ENCODE data around the gene ANTKMT. TPM values are rescaled to one million over a fixed set of nuclear protein-coding genes. Genes with fewer than 3 reads are reported as not detected.

ANTKMT gene
- total RNA-seq, 1 donor from 2014 or later = 22.6 TPM

DNA sequence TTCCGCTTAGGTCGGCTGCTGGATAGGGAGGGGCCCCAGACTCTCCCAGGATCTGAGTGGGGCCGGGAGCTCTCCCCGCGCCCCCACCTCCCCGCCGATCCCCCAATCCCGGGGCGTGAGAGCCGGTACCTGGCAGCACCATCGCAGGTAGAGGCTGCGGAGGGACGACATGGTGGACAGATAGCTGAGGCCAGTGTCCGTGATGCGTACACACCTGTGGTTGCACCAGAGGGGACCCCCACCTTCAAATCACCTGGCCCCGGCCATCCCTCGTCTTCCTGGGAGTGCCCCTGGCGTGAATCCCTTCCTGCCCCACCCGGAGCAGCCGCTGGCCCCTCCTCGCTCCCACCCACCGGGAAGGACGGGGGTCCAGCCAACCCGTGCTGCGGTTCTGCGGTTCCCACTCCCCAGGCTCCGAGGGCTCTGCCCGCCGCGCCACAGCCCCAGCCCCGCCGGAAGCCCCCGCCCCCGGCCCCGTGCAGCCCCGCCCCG lies 26.0 kb upstream of the ANTKMT start:
- H2AFZ ChIP-seq (ENCODE audit: low read depth, low read length) = no peak overlapping the region
- H3K4me1 ChIP-seq (ENCODE audit: insufficient read depth, low read length) = no peaks in the 10 kb centered on the region
- H3K9me3 Mint-ChIP-seq (ENCODE audit: unreplicated experiment) = no peaks in the 10 kb centered on the region
- no peaks in the 10 kb centered on the region for H3K36me3 Mint-ChIP-seq (ENCODE audit: low read depth, unreplicated experiment)
- H3K9me3 ChIP-seq (ENCODE audit: insufficient read depth, low read depth, low read length) = no peaks in the 10 kb centered on the region
- H3K27me3 Mint-ChIP-seq (ENCODE audit: low read depth, unreplicated experiment) = peaks cover 39% of the 10 kb centered on the region
- no peak overlapping the region for H3K27ac ChIP-seq (ENCODE audit: low read depth, low read length)
- peaks cover 13% of the 10 kb centered on the region for H3K27me3 ChIP-seq (ENCODE audit: insufficient read depth, low read length)
- no peak overlapping the region for H3K4me3 ChIP-seq (ENCODE audit: insufficient read depth, low read depth, low read length)
- peaks cover 2% of the 10 kb centered on the region for H3K4me1 Mint-ChIP-seq (ENCODE audit: low read depth, unreplicated experiment)
- no peak overlapping the region for H3K4me2 ChIP-seq (ENCODE audit: low read length)
- H3K4me3 Mint-ChIP-seq (ENCODE audit: unreplicated experiment) = no peak overlapping the region
- no peaks in the 10 kb centered on the region for H3K36me3 ChIP-seq (ENCODE audit: insufficient read depth, low read length)
- FAIRE-seq (no peak), DNase-seq (ENCODE audit: low read depth) (no peak)
- H3K27ac Mint-ChIP-seq (ENCODE audit: unreplicated experiment) = no peak overlapping the region
- H4K20me1 ChIP-seq (ENCODE audit: insufficient read depth, low read length) = no peaks in the 10 kb centered on the region
- peaks cover under 1% of the 10 kb centered on the region for H3K79me2 ChIP-seq (ENCODE audit: insufficient read depth, low read length)
- no peak overlapping the region for H3K9ac ChIP-seq (ENCODE audit: low read length)
- TF ChIP-seq EZH2 (IDR thresholded peaks at IDR 0.05; ENCODE audit: insufficient read depth, low read length) = peak; percentile 6
- TF ChIP-seq, protein P1, sequence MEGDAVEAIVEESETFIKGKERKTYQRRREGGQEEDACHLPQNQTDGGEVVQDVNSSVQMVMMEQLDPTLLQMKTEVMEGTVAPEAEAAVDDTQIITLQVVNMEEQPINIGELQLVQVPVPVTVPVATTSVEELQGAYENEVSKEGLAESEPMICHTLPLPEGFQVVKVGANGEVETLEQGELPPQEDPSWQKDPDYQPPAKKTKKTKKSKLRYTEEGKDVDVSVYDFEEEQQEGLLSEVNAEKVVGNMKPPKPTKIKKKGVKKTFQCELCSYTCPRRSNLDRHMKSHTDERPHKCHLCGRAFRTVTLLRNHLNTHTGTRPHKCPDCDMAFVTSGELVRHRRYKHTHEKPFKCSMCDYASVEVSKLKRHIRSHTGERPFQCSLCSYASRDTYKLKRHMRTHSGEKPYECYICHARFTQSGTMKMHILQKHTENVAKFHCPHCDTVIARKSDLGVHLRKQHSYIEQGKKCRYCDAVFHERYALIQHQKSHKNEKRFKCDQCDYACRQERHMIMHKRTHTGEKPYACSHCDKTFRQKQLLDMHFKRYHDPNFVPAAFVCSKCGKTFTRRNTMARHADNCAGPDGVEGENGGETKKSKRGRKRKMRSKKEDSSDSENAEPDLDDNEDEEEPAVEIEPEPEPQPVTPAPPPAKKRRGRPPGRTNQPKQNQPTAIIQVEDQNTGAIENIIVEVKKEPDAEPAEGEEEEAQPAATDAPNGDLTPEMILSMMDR (IDR thresholded peaks at IDR 0.05; ENCODE audit: insufficient read depth, low read depth, low read length) = no peak

DNA sequence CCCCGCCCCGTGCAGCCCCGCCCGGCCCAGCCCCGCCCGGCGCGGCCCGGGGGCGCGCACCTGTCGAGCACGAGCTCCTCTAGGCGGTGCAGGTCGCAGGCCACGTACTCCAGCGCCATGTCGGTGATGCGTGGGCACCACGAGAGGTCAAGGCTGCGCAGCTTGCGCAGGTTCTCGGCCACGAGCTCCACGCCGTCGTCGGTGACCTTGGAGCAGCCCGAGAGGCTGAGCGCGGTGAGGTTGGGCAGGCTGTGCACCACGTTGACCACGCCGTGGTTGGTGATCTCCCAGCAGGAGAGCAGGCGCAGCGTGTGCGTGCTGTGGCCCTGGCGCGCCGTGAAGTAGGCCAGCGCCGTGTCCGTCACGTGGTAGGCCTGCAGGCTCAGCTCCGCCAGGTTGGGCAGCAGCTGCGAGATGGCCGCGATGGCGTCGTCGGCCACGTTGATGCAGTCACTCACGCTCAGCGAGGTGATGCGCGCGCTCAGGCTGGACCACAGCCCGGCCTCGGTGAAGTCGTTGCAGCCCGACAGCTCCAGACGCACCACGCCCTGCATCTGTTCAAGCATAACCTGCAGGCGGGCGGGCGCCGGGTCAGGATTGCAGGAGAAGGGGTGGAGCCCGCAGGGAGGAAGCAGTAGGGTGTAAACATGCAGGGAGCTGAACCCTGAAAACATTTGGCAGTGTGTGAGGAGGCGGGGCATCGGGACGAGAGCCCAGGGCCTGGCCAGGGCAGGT lies 25.4 kb upstream of the ANTKMT start:
- FAIRE-seq = no peak
- H3K36me3 Mint-ChIP-seq (ENCODE audit: low read depth, unreplicated experiment) = no peaks in the 10 kb centered on the region
- Histone ChIP-seq H3K27ac (ENCODE audit: low read depth, low read length) (no peak overlapping the region), H3K36me3 (ENCODE audit: insufficient read depth, low read length) (no peaks in the 10 kb centered on the region), H4K20me1 (ENCODE audit: insufficient read depth, low read length) (no peaks in the 10 kb centered on the region), H3K27me3 (ENCODE audit: insufficient read depth, low read length) (peaks cover 13% of the 10 kb centered on the region), H3K4me3 (ENCODE audit: insufficient read depth, low read depth, low read length) (no peak overlapping the region), H3K9me3 (ENCODE audit: insufficient read depth, low read depth, low read length) (no peaks in the 10 kb centered on the region), H3K4me2 (ENCODE audit: low read length) (no peak overlapping the region), H3K9ac (ENCODE audit: low read length) (no peak overlapping the region), H3K79me2 (ENCODE audit: insufficient read depth, low read length) (no peaks in the 10 kb centered on the region), H2AFZ (ENCODE audit: low read depth, low read length) (no peak overlapping the region), H3K4me1 (ENCODE audit: insufficient read depth, low read length) (no peaks in the 10 kb centered on the region)
- H3K27ac Mint-ChIP-seq (ENCODE audit: unreplicated experiment) = no peak overlapping the region
- peaks cover 39% of the 10 kb centered on the region for H3K27me3 Mint-ChIP-seq (ENCODE audit: low read depth, unreplicated experiment)
- DNase-seq (ENCODE audit: low read depth) = no peak
- no peaks in the 10 kb centered on the region for H3K9me3 Mint-ChIP-seq (ENCODE audit: unreplicated experiment)
- H3K4me1 Mint-ChIP-seq (ENCODE audit: low read depth, unreplicated experiment) = peaks cover 2% of the 10 kb centered on the region
- TF ChIP-seq, protein P1 (IDR thresholded peaks at IDR 0.05; ENCODE audit: insufficient read depth, low read depth, low read length) = no peak
- peak; percentile 82 for TF ChIP-seq EZH2 (IDR thresholded peaks at IDR 0.05; ENCODE audit: insufficient read depth, low read length)
- H3K4me3 Mint-ChIP-seq (ENCODE audit: unreplicated experiment) = no peak overlapping the region

All from astrocyte (in vitro differentiated cells and primary cell).